COLO668 (cell line): ENCODE measurements around the gene GABRG3.

Experiments used
- DNase-seq: peaks from one replicate; lab custom pipeline; 2025; ENCODE audit not compliant: unreplicated experiment; lab: John Stamatoyannopoulos, UW

Gene GABRG3

GRCh38 chr15:27490867-27491595 lies 520.0 kb downstream of the GABRG3 start:
- no peak for DNase-seq

DNA sequence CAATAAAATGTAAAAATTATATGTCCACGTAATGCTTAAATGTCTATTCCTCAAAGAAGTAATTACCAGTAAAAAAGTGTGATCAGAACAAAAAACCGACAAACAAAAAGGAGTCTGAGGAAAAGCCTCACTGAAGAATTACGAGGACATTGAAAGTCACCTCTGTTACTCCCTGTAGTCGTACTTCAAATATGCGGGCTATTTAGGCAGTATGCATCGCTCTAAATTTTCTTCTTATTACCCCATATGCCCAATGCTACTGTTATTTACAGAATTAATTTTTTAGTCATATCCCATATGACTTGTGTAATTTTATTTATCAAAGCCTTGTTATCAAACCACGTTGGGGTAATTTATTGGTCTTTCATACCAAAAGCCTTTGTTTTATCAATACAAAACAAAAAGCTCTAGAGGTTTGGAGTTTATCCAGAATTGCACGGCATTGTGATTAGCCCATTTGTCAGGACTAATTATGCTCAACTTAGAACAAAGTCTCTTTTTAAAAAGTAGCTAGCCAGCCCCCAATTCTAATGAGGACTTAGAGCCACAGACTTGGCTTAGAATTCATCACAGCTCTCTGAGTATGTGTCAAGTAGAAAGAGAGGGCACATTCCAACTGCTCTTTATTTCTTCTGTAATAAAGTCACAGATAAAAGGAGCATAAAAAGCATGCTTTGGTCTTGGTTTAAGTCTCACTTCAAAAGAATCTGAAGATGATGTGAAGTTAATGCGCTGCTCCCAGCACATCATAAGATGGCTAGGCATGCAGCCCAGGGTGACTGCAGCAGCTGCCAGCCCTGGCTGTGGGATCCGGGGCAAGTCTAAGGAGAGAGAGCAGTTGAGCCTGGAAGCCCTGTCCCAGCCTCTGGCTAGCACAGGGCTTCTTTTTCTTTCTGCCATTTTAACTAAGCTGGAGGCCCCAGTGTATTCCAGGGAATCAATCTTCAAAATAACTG lies 521.0 kb downstream of the GABRG3 start:
- no peak for DNase-seq

GRCh38 chr15:27495963-27496459 lies 525.0 kb downstream of the GABRG3 start:
- peak; percentile 17 for DNase-seq

DNA sequence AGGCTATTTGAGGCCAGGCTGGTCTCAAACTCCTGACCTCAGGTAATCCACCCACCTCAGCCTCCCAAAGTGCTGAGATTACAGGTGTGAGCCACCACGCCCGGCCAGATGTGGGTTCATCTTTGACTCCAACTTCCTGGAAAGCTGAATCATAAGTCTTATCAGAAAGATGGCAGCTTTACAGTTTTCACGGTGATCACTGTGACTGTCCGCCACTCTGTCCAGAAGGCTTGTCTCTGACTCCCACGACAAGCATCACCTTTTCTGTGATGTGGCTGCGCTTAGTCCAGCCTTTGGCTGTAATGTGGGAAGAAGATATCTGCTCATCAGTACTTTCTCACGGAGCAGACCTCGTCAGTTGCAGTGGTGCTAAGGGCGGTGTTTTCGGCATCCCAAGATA lies 527.7 kb downstream of the GABRG3 start:
- no peak for DNase-seq

GRCh38 chr15:27499191-27499590 lies 528.2 kb downstream of the GABRG3 start:
- DNase-seq: no peak

- DNase-seq: no peak
Observed at GRCh38 chr15:27499719-27500118, 528.7 kb downstream of the GABRG3 start.

GRCh38 chr15:27500206-27500605 lies 529.2 kb downstream of the GABRG3 start:
- no peak for DNase-seq

DNA sequence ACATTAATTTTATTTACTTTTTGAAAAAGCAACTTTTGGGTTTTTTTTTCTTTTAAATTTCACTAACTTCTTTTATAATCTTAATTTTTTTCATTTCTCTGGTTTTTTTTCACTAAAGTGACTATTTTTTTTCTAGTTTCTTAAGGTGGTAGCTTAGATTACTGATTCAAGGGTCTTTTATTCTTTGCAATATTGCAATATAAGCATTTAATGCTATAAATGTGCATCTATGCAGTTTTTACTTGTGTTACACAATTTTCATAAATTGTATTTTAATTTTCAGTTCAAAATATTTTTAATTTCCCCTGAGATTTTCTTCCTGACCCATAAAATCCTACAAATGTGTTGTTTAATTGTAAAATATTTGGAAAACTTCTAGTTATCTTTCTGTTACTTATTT lies 535.8 kb downstream of the GABRG3 start:
- no peak for DNase-seq

DNA sequence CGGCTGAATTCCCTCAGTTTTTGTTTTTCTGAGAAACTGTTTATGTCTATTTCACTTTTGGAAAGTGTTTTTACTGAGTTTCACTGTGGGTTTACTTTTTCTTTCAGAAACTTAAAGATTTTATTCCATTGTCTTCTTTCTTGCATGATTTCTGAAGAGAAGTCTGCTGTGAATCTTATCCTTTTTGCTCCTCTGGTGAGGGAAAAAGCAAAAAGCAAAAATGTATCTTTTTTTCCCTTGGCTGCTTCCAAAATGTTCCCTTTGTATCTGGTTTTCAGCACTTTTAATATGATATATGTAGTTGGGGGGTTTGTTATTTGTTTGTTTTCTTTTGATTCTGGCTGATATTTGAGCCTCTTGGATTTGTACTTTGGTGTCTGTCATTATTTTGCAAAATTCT lies 538.0 kb downstream of the GABRG3 start:
- DNase-seq: no peak

GRCh38 chr15:27512281-27513001 lies 541.5 kb downstream of the GABRG3 start:
- no peak for DNase-seq

GRCh38 chr15:27514526-27514925 lies 543.5 kb downstream of the GABRG3 start:
- no peak for DNase-seq

- DNase-seq: no peak
Observed at GRCh38 chr15:27527490-27528067, 556.6 kb downstream of the GABRG3 start.

DNA sequence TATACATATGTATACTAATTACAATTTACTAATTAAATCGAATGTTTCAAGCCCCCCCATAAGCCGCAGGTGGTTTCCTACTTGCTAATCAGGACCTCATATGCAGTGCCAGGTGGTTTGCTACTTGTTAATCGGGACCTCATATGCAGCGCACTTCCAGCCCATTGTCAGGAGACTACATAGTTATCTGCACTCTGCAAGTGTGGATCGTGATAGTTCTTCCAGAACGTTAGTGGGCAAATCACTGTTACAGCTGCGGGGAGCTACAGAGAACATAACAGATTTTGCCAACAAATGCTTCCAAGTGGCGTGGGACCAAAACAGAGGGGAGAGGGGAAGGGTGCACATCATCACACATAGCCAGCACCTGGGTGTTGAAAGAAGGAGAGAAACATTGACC lies 558.4 kb downstream of the GABRG3 start:
- no peak for DNase-seq

GRCh38 chr15:27530994-27531393 lies 560.0 kb downstream of the GABRG3 start:
- no peak for DNase-seq

GRCh38 chr15:27532358-27532757 lies 561.4 kb downstream of the GABRG3 start:
- DNase-seq: no peak

- DNase-seq: no peak
Observed at GRCh38 chr15:27535445-27536129, 564.6 kb downstream of the GABRG3 start.

DNA sequence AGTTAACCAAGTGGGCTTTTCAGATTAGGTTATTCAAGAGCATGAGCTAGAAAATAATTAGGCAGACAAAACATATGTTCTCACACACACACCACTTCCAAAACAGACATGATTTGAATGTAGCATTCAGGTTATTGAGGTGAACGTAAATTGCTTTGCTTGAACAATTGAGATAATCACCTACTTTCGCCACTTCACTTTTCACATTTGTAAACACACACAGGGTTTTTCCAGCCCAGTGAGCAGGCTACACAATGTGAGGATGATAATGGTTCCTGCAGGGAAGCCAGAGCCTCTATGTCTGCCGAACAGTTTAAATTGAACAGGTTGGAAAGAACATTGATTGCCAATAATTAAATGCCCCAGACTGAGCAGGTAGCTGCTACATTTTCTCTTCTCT lies 567.3 kb downstream of the GABRG3 start:
- peak; percentile 46 for DNase-seq

GRCh38 chr15:27541581-27541980 lies 570.6 kb downstream of the GABRG3 start:
- DNase-seq: no peak

DNA sequence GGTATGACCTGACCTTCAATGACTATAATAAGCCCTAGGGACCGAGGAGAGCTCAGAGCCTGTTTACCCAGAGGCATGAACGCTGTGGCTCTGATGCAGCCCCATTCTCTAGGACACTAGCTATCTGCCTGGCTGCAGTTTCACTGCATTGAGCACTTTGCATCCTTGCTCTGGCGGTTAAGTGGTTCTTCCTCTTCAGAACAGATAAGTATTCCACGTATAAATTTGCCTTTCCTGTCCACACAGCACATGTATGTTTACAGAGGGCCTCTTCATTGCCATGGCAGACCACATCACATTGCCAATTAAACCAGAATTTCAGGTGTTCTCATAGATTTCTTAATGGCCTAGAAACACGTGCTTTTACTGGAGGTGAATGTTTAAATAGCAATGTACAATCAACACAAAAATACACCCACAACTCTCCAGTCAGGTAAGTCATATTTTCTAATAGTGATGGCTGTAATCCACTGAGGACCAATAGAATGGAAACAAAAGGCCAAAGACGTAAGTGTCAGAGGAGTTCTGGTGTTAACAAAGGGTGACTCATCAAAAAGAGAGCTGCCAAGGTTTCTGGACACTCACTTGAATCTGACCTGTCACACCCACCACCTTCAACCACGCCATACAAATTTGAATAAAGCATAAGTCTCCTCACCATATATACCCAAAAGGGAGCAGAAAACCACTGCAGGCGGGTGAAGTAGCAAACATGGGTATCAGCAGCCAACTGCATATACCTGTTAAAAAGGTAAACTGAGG lies 574.7 kb downstream of the GABRG3 start:
- DNase-seq: peak; percentile 53

DNA sequence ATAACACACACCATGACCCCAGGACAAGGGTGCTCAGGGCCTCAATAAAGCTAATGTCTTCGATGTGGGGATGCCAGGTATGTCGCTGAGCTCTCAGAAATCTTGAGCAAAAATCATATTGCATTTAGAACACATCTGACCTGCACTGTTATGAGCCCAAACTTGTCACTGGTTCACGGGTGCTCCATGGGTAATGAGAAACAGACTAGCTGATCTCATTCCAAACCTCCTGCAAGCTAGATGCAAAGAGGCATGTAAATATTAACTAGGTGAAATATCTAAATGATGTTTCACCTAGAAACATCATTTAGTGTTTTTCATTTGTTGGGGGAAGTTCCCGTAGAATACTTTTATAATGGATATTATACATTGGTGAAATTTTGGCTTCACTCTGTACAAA lies 578.8 kb downstream of the GABRG3 start:
- no peak for DNase-seq
